ENCODE results near the gene C5orf58.

- TF ChIP-seq GLIS3 (CRISPR knock-in tag; IDR thresholded peaks at IDR 0.05) (no peak), ZFP3 (CRISPR knock-in tag; IDR thresholded peaks at IDR 0.05) (no peak), RARB (CRISPR knock-in tag; IDR thresholded peaks at IDR 0.05) (no peak)
Observed at GRCh38 chr5:170235876-170236864, 3.4 kb downstream of the C5orf58 start.
